ENCODE results near the gene NYAP2. TPM values are rescaled to one million over a fixed set of nuclear protein-coding genes. Genes with fewer than 3 reads are reported as not detected.

Gene NYAP2
- total RNA-seq, 1 donor from 2014 or later, result 0.14 TPM

- DNase-seq (ENCODE audit: low read depth), result no peak
- Histone ChIP-seq H3K9me3 (ENCODE audit: insufficient read depth, low read depth, low read length) (no peaks in the 10 kb centered on the region), H3K79me2 (ENCODE audit: insufficient read depth, low read length) (no peaks in the 10 kb centered on the region), H3K4me3 (ENCODE audit: insufficient read depth, low read depth, low read length) (no peak overlapping the region), H4K20me1 (ENCODE audit: insufficient read depth, low read length) (no peaks in the 10 kb centered on the region), H3K4me1 (ENCODE audit: insufficient read depth, low read length) (peaks cover 5% of the 10 kb centered on the region), H3K36me3 (ENCODE audit: insufficient read depth, low read length) (no peaks in the 10 kb centered on the region), H3K27ac (ENCODE audit: low read depth, low read length) (no peak overlapping the region), H3K4me2 (ENCODE audit: low read length) (peak overlapping the region; percentile 60), H2AFZ (ENCODE audit: low read depth, low read length) (no peak overlapping the region), H3K9ac (ENCODE audit: low read length) (no peak overlapping the region), H3K27me3 (ENCODE audit: insufficient read depth, low read length) (peaks cover 2% of the 10 kb centered on the region)
- Mint-ChIP-seq H3K27me3 (ENCODE audit: low read depth, unreplicated experiment) (peaks cover 4% of the 10 kb centered on the region), H3K36me3 (ENCODE audit: low read depth, unreplicated experiment) (no peaks in the 10 kb centered on the region), H3K9me3 (ENCODE audit: unreplicated experiment) (no peaks in the 10 kb centered on the region), H3K27ac (ENCODE audit: unreplicated experiment) (no peak overlapping the region), H3K4me3 (ENCODE audit: unreplicated experiment) (no peak overlapping the region), H3K4me1 (ENCODE audit: low read depth, unreplicated experiment) (peaks cover 4% of the 10 kb centered on the region)
- TF ChIP-seq EZH2 (IDR thresholded peaks at IDR 0.05; ENCODE audit: insufficient read depth, low read length), result no peak
- TF ChIP-seq, protein P1, sequence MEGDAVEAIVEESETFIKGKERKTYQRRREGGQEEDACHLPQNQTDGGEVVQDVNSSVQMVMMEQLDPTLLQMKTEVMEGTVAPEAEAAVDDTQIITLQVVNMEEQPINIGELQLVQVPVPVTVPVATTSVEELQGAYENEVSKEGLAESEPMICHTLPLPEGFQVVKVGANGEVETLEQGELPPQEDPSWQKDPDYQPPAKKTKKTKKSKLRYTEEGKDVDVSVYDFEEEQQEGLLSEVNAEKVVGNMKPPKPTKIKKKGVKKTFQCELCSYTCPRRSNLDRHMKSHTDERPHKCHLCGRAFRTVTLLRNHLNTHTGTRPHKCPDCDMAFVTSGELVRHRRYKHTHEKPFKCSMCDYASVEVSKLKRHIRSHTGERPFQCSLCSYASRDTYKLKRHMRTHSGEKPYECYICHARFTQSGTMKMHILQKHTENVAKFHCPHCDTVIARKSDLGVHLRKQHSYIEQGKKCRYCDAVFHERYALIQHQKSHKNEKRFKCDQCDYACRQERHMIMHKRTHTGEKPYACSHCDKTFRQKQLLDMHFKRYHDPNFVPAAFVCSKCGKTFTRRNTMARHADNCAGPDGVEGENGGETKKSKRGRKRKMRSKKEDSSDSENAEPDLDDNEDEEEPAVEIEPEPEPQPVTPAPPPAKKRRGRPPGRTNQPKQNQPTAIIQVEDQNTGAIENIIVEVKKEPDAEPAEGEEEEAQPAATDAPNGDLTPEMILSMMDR (IDR thresholded peaks at IDR 0.05; ENCODE audit: insufficient read depth, low read depth, low read length), result no peak
- FAIRE-seq, result no peak
These were observed 113.0 kb downstream of the NYAP2 start for GRCh38 chr2:225512469-225512868.

- peak overlapping the region; percentile 60 for H3K4me2 ChIP-seq (ENCODE audit: low read length)
- no peaks in the 10 kb centered on the region for H3K36me3 Mint-ChIP-seq (ENCODE audit: low read depth, unreplicated experiment)
- no peak overlapping the region for H3K27ac Mint-ChIP-seq (ENCODE audit: unreplicated experiment)
- no peaks in the 10 kb centered on the region for H3K79me2 ChIP-seq (ENCODE audit: insufficient read depth, low read length)
- H3K4me3 ChIP-seq (ENCODE audit: insufficient read depth, low read depth, low read length), result no peak overlapping the region
- H3K36me3 ChIP-seq (ENCODE audit: insufficient read depth, low read length), result no peaks in the 10 kb centered on the region
- peaks cover 5% of the 10 kb centered on the region for H3K4me1 ChIP-seq (ENCODE audit: insufficient read depth, low read length)
- DNase-seq (ENCODE audit: low read depth), result peak; percentile 79
- peaks cover 4% of the 10 kb centered on the region for H3K27me3 Mint-ChIP-seq (ENCODE audit: low read depth, unreplicated experiment)
- H3K9me3 ChIP-seq (ENCODE audit: insufficient read depth, low read depth, low read length), result no peaks in the 10 kb centered on the region
- no peak overlapping the region for H3K27ac ChIP-seq (ENCODE audit: low read depth, low read length)
- H3K9me3 Mint-ChIP-seq (ENCODE audit: unreplicated experiment), result no peaks in the 10 kb centered on the region
- H3K9ac ChIP-seq (ENCODE audit: low read length), result no peak overlapping the region
- peaks cover 4% of the 10 kb centered on the region for H3K4me1 Mint-ChIP-seq (ENCODE audit: low read depth, unreplicated experiment)
- no peak overlapping the region for H2AFZ ChIP-seq (ENCODE audit: low read depth, low read length)
- peaks cover 2% of the 10 kb centered on the region for H3K27me3 ChIP-seq (ENCODE audit: insufficient read depth, low read length)
- no peak for FAIRE-seq
- no peak for TF ChIP-seq EZH2 (IDR thresholded peaks at IDR 0.05; ENCODE audit: insufficient read depth, low read length)
- TF ChIP-seq, protein P1 (IDR thresholded peaks at IDR 0.05; ENCODE audit: insufficient read depth, low read depth, low read length), result no peak
- H3K4me3 Mint-ChIP-seq (ENCODE audit: unreplicated experiment), result no peak overlapping the region
- H4K20me1 ChIP-seq (ENCODE audit: insufficient read depth, low read length), result no peaks in the 10 kb centered on the region
These were observed 113.5 kb downstream of the NYAP2 start for GRCh38 chr2:225512876-225513540.

DNA sequence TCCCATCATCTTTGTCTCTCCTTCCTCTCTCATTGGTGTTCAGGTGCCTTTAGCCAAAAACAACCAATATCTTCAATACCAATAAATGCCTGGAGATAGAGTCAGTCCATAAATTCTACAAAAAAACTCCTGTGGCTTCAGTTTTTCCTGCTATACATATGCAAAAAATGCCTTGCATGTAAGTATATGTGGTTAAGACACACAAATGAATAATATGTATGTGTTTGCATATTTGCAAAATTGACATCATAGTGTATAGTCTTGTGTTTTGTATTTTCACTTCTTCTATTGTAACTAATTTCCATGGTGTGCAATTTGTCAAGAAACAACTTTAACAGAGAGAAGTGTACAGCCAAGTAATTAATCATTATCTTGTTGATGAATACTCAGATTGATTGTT lies 115.5 kb downstream of the NYAP2 start:
- no peaks in the 10 kb centered on the region for H3K36me3 ChIP-seq (ENCODE audit: insufficient read depth, low read length)
- no peak overlapping the region for H3K4me2 ChIP-seq (ENCODE audit: low read length)
- H3K4me3 ChIP-seq (ENCODE audit: insufficient read depth, low read depth, low read length), result no peak overlapping the region
- TF ChIP-seq, protein P1 (IDR thresholded peaks at IDR 0.05; ENCODE audit: insufficient read depth, low read depth, low read length), result no peak
- TF ChIP-seq EZH2 (IDR thresholded peaks at IDR 0.05; ENCODE audit: insufficient read depth, low read length), result no peak
- no peaks in the 10 kb centered on the region for H3K79me2 ChIP-seq (ENCODE audit: insufficient read depth, low read length)
- no peak overlapping the region for H2AFZ ChIP-seq (ENCODE audit: low read depth, low read length)
- no peaks in the 10 kb centered on the region for H4K20me1 ChIP-seq (ENCODE audit: insufficient read depth, low read length)
- Mint-ChIP-seq H3K27ac (ENCODE audit: unreplicated experiment) (no peak overlapping the region), H3K4me3 (ENCODE audit: unreplicated experiment) (no peak overlapping the region), H3K4me1 (ENCODE audit: low read depth, unreplicated experiment) (peaks cover 4% of the 10 kb centered on the region), H3K27me3 (ENCODE audit: low read depth, unreplicated experiment) (no peaks in the 10 kb centered on the region), H3K9me3 (ENCODE audit: unreplicated experiment) (no peaks in the 10 kb centered on the region), H3K36me3 (ENCODE audit: low read depth, unreplicated experiment) (no peaks in the 10 kb centered on the region)
- no peaks in the 10 kb centered on the region for H3K9me3 ChIP-seq (ENCODE audit: insufficient read depth, low read depth, low read length)
- H3K27ac ChIP-seq (ENCODE audit: low read depth, low read length), result no peak overlapping the region
- FAIRE-seq (no peak), DNase-seq (ENCODE audit: low read depth) (no peak)
- no peak overlapping the region for H3K9ac ChIP-seq (ENCODE audit: low read length)
- peaks cover 2% of the 10 kb centered on the region for H3K27me3 ChIP-seq (ENCODE audit: insufficient read depth, low read length)
- peaks cover 5% of the 10 kb centered on the region for H3K4me1 ChIP-seq (ENCODE audit: insufficient read depth, low read length)
